LoVo (cell line): Measurements from ENCODE around the gene BOLA2.
"Not testable (repeated sequence)": the region's sequence is repeated elsewhere in the genome, so short reads cannot be mapped to it uniquely, and the experiment has no call there.

Source experiments
- DNase-seq: peaks from one replicate; pipeline ENCODE4 v3.0.0-alpha.2; 2016; ENCODE audit warnings: low spot score

BOLA2 gene

DNA sequence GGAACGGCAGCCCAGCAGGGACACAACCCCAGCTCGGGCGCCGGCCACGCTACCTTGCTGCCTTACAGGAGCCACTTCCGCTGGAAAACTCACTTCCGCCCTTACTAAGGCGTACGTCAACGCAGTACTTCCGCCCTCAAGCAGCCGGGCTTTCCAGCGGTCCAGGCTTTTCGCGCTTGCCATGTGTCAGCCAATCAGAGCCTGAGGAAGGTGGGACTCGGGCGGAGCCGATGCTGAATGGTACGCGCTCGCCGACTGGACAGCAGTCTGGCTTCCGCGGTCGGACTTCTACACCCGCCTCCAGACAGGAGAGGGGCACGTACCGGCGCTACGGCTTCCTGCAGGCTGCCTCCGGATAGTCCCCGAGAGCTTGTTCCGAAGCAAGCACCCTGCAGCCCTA lies at the start of gene BOLA2, which contains the start of gene SLX1B:
BOLA2 (minus strand) TSS at position 83 of the 400 bp plus-strand sequence. CDS start 98 bp downstream, outside the sequence.
SLX1B (plus strand) TSS at position 265 of the 400 bp plus-strand sequence.
- not testable (repeated sequence) for DNase-seq

DNA sequence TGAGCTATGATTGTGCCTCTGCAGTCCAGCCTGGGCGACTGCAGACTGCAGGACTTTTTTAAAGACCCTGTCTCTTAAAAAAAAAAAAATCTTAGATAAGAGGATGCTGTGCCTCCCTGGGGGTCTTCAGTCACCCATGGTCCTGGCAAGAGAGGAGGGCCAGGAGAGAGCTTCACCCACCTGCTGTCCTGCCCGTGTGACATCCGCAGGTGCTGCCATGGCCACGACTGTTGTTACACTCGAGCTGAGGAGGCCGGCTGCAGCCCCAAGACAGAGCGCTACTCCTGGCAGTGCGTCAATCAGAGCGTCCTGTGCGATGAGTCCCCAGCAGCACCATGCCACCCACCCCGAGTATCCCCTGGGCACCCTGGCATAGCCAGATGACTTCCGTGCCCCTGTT lies 28.1 kb upstream of the BOLA2 start:
- DNase-seq, result not testable (repeated sequence)

DNA sequence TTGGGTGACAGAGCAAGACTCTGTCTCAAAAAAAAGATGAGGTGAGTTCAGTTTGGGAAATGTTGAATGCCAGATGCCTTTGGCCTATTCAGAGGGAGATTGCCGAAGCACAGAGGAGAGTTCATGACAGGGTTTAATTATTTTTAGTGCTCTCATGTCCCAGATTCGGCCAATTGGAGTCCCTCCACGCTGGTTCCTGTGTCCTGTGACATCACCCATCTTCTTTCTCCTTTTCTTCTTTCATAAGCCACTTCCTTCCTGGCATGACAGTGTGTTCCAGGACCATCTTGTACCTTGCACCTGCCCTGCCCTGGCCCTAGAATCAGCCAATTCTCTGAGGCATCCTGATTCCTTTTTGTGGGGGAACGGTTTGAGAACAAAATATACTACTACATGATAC lies 17.9 kb upstream of the BOLA2 start:
- DNase-seq, result not testable (repeated sequence)

DNA sequence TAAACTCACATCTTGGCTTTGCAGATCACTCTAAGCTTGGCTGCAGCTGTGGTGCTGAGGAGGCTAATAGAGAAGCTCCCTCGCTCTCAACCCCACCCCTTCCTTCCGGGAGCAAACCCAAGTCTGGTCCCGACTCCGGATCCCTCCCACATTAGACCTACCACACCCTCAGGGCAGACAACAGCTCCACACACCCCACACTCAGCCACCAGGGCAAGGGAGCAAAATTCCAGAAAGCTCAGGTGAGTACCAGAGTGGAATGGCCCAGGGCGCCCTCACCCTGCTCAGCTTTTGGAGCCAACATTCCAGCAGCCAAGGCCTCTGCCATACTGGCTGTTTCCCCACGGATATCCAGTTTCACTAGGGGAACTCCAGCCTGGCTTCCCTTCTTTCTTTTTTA lies 15.5 kb upstream of the BOLA2 start:
- DNase-seq, result not testable (repeated sequence)

DNA sequence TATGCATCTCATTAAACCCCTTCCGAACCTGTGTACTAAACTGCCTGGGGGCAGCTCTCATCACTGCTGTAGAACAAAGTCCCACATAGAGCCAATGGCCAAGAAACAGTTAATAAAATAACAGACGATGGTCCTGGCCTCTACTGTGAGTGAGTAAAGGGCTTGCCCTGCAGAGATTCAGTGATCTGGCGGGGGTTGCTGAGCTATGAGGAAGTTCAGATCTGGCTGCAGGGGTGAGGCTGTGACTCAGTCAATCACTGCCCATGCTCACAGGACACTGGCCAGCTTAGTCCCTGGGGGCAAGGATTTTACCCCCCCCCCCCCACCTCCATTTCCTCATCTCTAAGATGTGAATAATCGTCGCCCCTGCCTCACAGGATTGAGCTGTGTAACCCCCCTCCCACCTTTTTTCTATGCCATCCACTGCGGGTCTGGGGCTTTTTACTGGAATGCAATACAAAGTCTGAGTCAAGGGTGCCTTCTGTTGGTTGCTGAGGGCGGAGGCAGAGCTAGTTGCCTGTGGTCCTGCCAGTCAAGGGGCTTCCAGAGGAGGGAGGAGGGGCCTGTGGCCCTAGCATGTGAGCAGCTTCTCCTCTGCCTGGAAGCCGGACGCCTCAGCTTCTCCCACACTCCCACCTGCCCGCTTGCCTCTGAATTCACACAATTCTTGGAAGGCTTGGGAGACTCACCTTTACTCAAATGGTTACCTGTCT lies 13.7 kb upstream of the BOLA2 start:
- not testable (repeated sequence) for DNase-seq

DNA sequence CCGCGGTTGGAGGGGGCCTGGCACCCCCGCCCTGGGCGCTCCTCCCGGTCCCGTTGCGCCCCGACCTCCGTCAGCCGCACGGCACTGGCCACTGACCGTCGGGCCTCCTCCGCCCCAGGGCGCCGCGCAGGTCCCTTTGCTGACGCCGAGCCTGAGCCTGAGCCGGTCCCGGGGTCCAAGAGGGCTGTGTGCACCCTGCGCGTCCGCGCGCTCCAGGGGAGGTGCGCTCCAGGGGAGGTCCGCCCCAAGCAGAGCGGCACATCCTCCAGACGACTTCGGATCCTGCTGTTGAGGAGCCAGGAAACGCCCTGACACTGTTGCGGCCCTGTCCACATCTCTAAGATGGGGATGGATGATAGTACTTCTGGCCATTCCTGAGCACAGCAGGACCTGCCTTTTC lies 12.8 kb upstream of the BOLA2 start:
- not testable (repeated sequence) for DNase-seq

DNA sequence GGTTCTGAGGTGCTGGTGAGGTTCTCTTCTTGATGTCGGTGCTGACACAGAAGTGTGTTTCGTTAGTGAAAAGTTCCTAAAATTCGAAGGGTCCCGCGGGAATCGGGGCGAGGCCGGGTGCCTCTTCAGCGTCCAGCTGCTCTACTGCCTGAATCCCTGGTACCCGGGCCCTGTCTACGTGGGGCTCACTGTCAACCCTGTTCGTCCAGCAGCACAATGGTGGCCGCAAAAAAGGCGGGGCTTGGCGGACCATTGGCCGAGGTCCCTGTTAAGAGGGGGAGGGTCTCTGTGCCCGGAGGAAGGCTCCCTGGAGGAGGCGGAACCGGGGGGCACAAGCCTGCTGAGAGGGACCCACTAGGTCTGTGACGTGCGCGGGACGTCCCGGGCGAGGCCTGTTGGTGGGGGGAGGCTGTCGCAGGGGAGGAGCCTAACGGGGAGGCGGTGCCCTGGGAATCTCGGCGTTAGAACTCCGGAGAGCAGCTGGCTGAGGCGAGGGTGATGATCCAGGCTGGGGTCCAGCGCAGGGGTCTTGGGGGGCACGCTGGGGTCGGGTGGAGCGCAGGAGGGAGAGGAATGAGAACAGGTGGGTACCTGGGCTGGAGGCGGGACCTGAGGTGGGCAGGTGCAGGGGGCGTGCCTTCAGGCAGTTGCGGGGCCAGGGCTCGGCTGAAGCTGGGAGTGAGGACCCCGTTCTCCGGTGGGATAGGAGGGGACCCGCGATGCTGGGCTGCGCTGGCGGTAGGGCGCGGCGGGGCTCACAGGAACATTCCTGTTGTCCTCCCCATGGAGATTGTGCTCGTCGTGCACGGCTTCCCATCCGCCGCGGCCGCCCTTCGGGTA lies 12.1 kb upstream of the BOLA2 start:
- DNase-seq, result not testable (repeated sequence)

DNA sequence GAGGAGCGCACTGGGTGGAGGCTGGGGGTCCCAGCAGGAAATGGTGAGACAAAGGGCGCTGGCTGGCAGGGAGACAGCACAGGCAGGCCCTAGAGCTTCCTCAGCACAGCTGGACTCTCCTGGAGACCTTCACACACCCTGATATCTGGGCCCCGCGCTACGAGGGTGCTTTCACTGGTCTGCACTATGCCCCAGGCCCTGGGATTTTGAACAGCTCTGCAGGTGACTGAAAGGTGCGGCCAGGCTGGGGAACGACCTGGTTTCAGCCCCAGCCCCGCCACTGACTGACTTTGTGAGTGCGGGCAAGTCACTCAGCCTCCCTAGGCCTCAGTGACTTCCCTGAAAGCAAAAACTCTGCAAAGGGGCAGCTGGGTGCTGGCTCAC lies 6.5 kb upstream of the BOLA2 start:
- DNase-seq, result not testable (repeated sequence)

DNA sequence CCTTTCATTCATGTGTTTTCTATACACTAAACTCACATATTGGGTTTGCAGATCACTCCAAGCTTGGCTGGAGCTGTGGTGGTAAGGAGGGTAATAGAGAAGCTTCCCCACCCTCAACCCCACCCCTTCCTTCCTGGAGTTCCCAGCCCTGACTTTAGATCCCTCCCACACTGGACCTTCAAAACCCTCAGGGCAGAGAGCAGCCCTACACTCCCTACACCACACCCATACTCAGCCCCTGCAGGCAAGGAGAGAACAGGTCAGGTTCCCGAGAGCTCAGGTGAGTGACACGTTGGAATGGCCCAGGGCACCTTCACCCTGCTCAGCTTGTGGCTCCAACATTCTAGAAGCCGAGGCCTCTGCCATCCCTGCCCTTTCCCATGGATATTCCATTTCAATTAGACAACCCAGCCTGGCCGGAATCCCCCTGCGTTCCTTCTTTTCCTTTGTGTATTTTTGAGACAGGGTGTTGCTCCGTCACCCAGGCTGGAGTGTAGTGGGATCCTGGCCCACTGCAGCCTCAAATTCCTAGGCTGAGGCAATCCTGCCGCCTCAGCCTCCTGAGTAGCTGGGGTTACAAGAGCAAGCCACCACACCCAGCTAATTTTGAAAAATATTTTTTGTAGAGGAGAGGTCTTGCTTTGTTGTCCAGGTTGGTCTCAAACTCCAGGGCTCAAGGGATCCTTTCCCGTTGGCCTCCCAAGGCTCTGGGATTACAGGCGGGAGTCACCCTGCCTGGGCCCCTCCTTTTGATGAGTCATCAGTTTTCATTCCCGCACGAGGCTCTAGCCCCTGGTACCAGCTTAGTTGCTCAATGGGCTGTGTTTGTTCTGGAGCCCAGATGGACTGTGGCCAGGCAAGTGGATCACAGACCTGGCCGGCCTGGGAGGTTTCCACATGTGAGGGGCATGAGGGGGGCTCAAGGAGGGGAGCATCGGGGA lies 5.8 kb upstream of the BOLA2 start, which contains the start of gene SULT1A4:
SULT1A4 (plus strand) TSS at position 208 of the 941 bp plus-strand sequence. CDS start 1,473 bp downstream, outside the sequence.
- not testable (repeated sequence) for DNase-seq

DNA sequence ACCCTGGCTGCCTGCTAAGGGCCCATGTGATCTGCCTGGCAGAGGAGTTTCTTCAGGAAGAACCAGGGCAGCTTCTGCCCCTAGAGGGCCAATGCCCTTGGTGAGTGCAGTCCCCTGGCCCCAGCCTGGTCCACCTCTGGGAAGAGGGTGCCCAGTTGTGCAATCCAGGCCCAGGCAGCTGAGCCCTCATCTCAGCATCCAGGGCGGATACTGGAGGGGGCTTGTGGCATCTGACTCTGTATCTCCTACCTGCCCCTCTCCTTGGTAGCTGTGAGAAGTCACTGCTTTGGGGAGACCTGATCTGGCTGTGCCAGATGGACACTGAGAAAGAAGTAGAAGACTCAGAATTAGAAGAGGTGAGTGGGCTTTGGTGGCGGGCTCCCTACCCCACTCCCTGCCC lies 3.5 kb upstream of the BOLA2 start:
- not testable (repeated sequence) for DNase-seq

DNA sequence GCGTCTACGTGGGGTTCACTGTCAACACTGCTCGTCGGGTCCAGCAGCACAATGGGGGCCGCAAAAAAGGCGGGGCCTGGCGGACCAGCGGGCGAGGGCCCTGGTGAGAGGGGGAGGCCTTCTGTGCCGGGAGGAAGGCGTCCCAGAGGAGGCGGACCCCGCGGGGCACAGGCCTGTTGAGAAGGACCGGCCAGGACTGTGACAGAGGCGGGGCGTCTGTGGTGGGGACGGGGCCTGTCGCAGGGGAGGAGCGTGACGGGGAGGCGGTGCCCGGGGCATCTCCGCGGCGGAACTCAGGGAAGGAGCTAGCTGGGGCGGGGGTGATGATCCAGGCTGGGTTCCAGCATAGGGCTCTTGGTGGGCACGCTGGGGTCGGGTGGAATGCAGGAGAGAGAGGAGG lies 677 bp upstream of the BOLA2 start:
- DNase-seq, result not testable (repeated sequence)

DNA sequence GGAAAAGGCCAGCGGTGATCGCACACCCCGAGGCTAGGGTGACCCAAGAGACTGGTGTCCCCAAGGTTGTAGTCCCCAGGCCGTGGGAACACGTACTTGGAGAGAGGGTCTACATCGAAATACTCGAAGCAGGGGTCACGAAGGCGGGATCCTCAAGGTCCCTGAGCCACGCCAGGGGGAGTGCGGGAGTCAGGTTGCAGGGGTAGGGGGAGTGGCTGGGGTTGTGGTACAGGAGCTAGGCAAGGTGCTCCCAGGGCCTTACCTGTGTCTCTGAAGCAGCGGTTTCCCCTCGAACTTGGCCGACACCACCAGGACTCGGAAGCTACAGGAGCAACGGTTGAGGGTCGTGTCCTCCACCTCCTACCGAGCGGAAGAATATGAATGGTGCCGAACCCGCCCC lies 397 bp downstream of the BOLA2 start:
- DNase-seq, result not testable (repeated sequence)

DNA sequence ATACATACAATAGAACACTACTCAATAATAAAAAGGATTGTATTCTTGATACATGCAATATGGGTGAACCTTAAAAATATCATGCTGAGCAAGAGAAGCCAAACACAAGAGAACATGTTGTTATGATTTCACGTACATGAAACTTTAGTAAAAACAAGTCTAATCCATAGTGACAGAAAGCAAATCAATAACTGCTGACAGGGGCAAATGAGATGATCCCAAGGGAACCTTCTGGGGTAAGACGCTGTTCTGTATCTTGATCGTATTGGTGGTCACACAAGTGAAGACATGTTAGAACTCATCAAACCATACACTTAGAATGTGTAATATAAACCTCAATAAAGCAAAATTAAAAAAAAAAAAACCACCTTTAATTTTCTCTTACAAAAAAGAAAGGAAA lies 28.8 kb downstream of the BOLA2 start:
- DNase-seq, result not testable (repeated sequence)

DNA sequence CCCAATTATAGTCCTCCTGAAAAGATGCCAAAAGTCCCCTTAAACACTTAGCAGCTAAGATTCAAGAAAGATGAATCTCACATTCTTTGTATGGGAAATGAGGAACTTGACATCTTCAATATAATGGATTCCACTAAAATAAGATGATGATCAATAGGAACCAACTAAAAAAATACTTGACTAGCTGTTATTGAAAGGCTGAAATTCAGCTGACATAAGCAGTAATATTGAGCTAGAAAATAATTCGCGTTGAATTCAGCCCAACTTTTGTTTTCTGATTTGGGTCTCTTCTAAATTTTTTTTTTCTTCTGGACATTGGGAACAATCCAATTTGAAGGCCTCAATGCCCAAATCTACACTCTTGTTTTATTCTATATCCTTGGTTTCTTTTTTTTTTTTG lies 30.6 kb downstream of the BOLA2 start:
- not testable (repeated sequence) for DNase-seq

DNA sequence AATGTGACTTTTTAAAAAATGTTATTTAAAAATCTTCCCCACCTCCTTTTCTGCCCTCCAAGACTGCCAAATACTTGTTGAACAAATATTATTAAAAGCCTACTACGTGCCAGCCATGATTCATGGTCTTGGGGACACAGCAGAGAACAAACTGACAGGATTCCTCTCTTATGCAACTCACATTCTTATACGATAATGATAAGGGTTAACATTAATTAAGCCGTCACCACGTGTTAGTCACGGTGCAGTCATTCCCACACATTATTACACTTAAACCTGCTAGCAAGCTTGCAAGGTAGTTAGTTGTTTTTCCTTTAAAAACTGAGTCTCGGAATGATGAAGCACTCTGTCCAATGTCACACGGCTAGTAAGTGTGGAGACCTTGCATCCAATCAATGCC lies 48.9 kb downstream of the BOLA2 start:
- not testable (repeated sequence) for DNase-seq
